T-cell (primary cell): Measurements from ENCODE around the gene CHD9NB. TPM values are rescaled to one million over a fixed set of nuclear protein-coding genes. Genes with fewer than 3 reads are reported as not detected.
"Not testable (repeated sequence)": the region's sequence is repeated elsewhere in the genome, so short reads cannot be mapped to it uniquely, and the experiment has no call there.

Experiments used
- ATAC-seq, 4 experiments: fragments of 200-7000 bp in 3 of 4; fragments of 150-1000 bp in 1 of 4; cut with Tn5 transposase; replicated peaks in 1 of 4; 1 replicate in 3 of 4; 2 replicates in 1 of 4; pipeline ENCODE4 v1.10.0; 2021; ENCODE audit warnings: moderate library complexity in 3 of 4, mild to moderate bottlenecking in 2 of 4, moderate number of reproducible peaks in 1 of 4
- CTCF ChIA-PET, 2 donors: fragments of 300-600 bp; sonication (Branson Sonifier 250); formaldehyde crosslinking; loops; one replicate each; lab custom pipeline; 2022; ENCODE audit warnings: antibody characterized with exemption in 2 of 2; lab: Charles Lee
- POLR2A ChIA-PET, 2 donors: fragments of 300-600 bp; sonication (Branson Sonifier 250); formaldehyde crosslinking; loops; one replicate each; lab custom pipeline; 2022; ENCODE audit warnings: antibody characterized with exemption in 2 of 2; lab: Charles Lee
- DNase-seq, 35 experiments: peaks; one replicate each; pipeline versions ENCODE4 v3.0.0 to v3.0.0-alpha.2; 2013 to 2023
- H3K27ac ChIP-seq: one replicate; pipeline ENCODE4 v1.5.1; 2013; ENCODE audit warnings: low read length
- H3K27me3 ChIP-seq, 2 experiments: replicated peaks in 1 of 2; 1 replicate in 1 of 2; 2 replicates in 1 of 2; pipeline versions ENCODE4 v1.6.1 to v1.7.0; 2013; ENCODE audit warnings: low read length in 1 of 2, mixed read lengths in 1 of 2; ENCODE audit not compliant: control insufficient read depth in 2 of 2, insufficient read depth in 2 of 2; ENCODE audit errors: extremely low read depth in 1 of 2
- H3K36me3 ChIP-seq, 2 donors: 1 replicate in 1 of 2; 2 replicates in 1 of 2; pipeline versions ENCODE4 v1.6.1 to v1.7.0; 2013; ENCODE audit warnings: low read length in 1 of 2; ENCODE audit not compliant: control insufficient read depth in 2 of 2, insufficient read depth in 1 of 2; ENCODE audit errors: extremely low read depth in 1 of 2
- H3K4me1 ChIP-seq, 2 experiments: 1 replicate in 1 of 2; 2 replicates in 1 of 2; pipeline versions ENCODE4 v1.6.1 to v1.7.0; 2013; ENCODE audit warnings: low read length in 2 of 2, mixed read lengths in 1 of 2; ENCODE audit not compliant: insufficient read depth in 2 of 2, control insufficient read depth in 1 of 2; ENCODE audit errors: extremely low read depth in 1 of 2
- H3K4me3 ChIP-seq, 2 donors: 1 replicate in 1 of 2; 2 replicates in 1 of 2; pipeline versions ENCODE4 v1.5.1 to v1.7.0; 2013; ENCODE audit warnings: mild to moderate bottlenecking in 2 of 2, low read length in 1 of 2, moderate library complexity in 1 of 2; ENCODE audit not compliant: control insufficient read depth in 1 of 2; ENCODE audit errors: extremely low read depth in 1 of 2
- H3K9me3 ChIP-seq: 2 replicates; pipeline ENCODE4 v1.7.0; 2013
- H3K27ac Mint-ChIP-seq, 2 donors: one replicate each; pipeline ENCODE4 v1.8.0; 2020 to 2021; ENCODE audit warnings: mild to moderate bottlenecking in 2 of 2, mixed read lengths in 2 of 2
- H3K27me3 Mint-ChIP-seq, 2 donors: one replicate each; pipeline ENCODE4 v1.8.0; 2021 to 2022; ENCODE audit warnings: mixed read lengths in 2 of 2
- H3K36me3 Mint-ChIP-seq: one replicate; pipeline ENCODE4 v1.8.0; 2021; ENCODE audit warnings: mixed read lengths
- H3K4me1 Mint-ChIP-seq, 3 donors: one replicate each; pipeline ENCODE4 v1.8.0; 2020 to 2022; ENCODE audit warnings: mixed read lengths in 3 of 3, mild to moderate bottlenecking in 1 of 3
- H3K4me3 Mint-ChIP-seq, 3 donors: one replicate each; pipeline ENCODE4 v1.8.0; 2020 to 2022; ENCODE audit warnings: mild to moderate bottlenecking in 3 of 3, mixed read lengths in 3 of 3, moderate library complexity in 3 of 3
- H3K9me3 Mint-ChIP-seq, 3 donors: one replicate each; pipeline ENCODE4 v1.8.0; 2020 to 2022; ENCODE audit warnings: mixed read lengths in 3 of 3
- WGBS: methylation state at CpG from one replicate; pipeline ENCODE4 v1.1.5; 2013; ENCODE audit warnings: missing lambda C conversion rate; ENCODE audit not compliant: insufficient coverage; 5-methylcytosine and 5-hydroxymethylcytosine counted together
- total RNA-seq, 35 experiments: library from RNA in 6 of 35; stranded (reverse) in 6 of 35; fragments of 120-200 nt in 1 of 35; gene quantifications; one replicate each; pipeline versions ENCODE4 v1.2.1 to v1.2.4 and lab custom pipeline; 2013 to 2026

The CHD9NB gene
- total RNA-seq, 5 donors from 2014 or later (not counting 1 experiment from before 2014, with no cell fraction given): not detected

GRCh38 chr16:53080345-53081031 lies 27.8 kb upstream of the CHD9NB start:
- H3K4me3 Mint-ChIP-seq: no peak overlapping the region
- WGBS: 17% methylated on average over 1 of the region's 8 CpGs
- Histone ChIP-seq H3K9me3 (no peaks in the 10 kb centered on the region), H3K27me3 (no peaks in the 10 kb centered on the region), H3K27ac (no peak overlapping the region), H3K4me3 (no peak overlapping the region), H3K4me1 (no peaks in the 10 kb centered on the region), H3K36me3 (no peaks in the 10 kb centered on the region)
- H3K27me3 Mint-ChIP-seq: peaks cover 0 to 4% of the 10 kb centered on the region in 2 donors
- H3K4me1 Mint-ChIP-seq: no peaks in the 10 kb centered on the region
- H3K36me3 Mint-ChIP-seq: peaks cover 7% of the 10 kb centered on the region
- H3K27ac Mint-ChIP-seq: no peak overlapping the region
- no peak for ATAC-seq
- POLR2A ChIA-PET: no interaction called here
- CTCF ChIA-PET: no interaction called here
- no peak for DNase-seq
- H3K9me3 Mint-ChIP-seq: no peaks in the 10 kb centered on the region

GRCh38 chr16:53078765-53079485 lies 26.2 kb upstream of the CHD9NB start:
- H3K4me1 Mint-ChIP-seq: no peaks in the 10 kb centered on the region
- H3K4me1 ChIP-seq: no peaks in the 10 kb centered on the region
- H3K4me3 ChIP-seq: no peak overlapping the region
- no peak overlapping the region for H3K27ac Mint-ChIP-seq
- H3K27me3 Mint-ChIP-seq: peaks cover 0 to 4% of the 10 kb centered on the region in 2 donors
- no peak for ATAC-seq
- no peak overlapping the region for H3K27ac ChIP-seq
- POLR2A ChIA-PET: no interaction called here
- WGBS: 100% methylated on average over 1 of the region's 6 CpGs
- H3K27me3 ChIP-seq: no peaks in the 10 kb centered on the region
- H3K36me3 ChIP-seq: no peaks in the 10 kb centered on the region
- CTCF ChIA-PET: no interaction called here
- H3K36me3 Mint-ChIP-seq: peaks cover 9% of the 10 kb centered on the region
- no peak overlapping the region for H3K4me3 Mint-ChIP-seq
- no peak for DNase-seq
- no peaks in the 10 kb centered on the region for H3K9me3 ChIP-seq
- peaks cover 0 to 3% (median 0%) of the 10 kb centered on the region in 3 donors for H3K9me3 Mint-ChIP-seq

- peaks cover 0 to 5% (median 0%) of the 10 kb centered on the region in 3 donors for H3K9me3 Mint-ChIP-seq
- DNase-seq: no peak
- Histone ChIP-seq H3K36me3 (no peaks in the 10 kb centered on the region), H3K4me3 (no peak overlapping the region), H3K9me3 (no peaks in the 10 kb centered on the region), H3K27me3 (no peaks in the 10 kb centered on the region), H3K27ac (no peak overlapping the region), H3K4me1 (no peaks in the 10 kb centered on the region)
- H3K4me3 Mint-ChIP-seq: no peak overlapping the region
- ATAC-seq: no peak
- no peaks in the 10 kb centered on the region for H3K4me1 Mint-ChIP-seq
- H3K27me3 Mint-ChIP-seq: peaks cover 0 to 4% of the 10 kb centered on the region in 2 donors
- H3K36me3 Mint-ChIP-seq: peaks cover 12% of the 10 kb centered on the region
- WGBS: no CpG with 5 or more reads among the region's 2 CpGs
- no peak overlapping the region for H3K27ac Mint-ChIP-seq
- ChIA-PET POLR2A (no interaction called here), CTCF (no interaction called here)
Measured at GRCh38 chr16:53078247-53078646, 25.6 kb upstream of the CHD9NB start.

GRCh38 chr16:53075461-53075860 lies 22.8 kb upstream of the CHD9NB start:
- POLR2A ChIA-PET, H3K4me1 ChIP-seq, CTCF ChIA-PET, H3K4me3 Mint-ChIP-seq, H3K9me3 Mint-ChIP-seq, H3K36me3 ChIP-seq, DNase-seq, ATAC-seq, H3K9me3 ChIP-seq, H3K27me3 Mint-ChIP-seq, H3K27me3 ChIP-seq, H3K27ac ChIP-seq, H3K27ac Mint-ChIP-seq, H3K4me3 ChIP-seq: not testable (repeated sequence)
- no CpG with 5 or more reads among the region's 7 CpGs for WGBS
- H3K36me3 Mint-ChIP-seq: peaks cover 12% of the 10 kb centered on the region
- peaks cover 7 to 12% (median 8%) of the 10 kb centered on the region in 3 donors for H3K4me1 Mint-ChIP-seq

- ATAC-seq, H3K27ac ChIP-seq, H3K27me3 ChIP-seq, H3K9me3 Mint-ChIP-seq, H3K4me1 ChIP-seq, CTCF ChIA-PET, POLR2A ChIA-PET, DNase-seq, H3K27ac Mint-ChIP-seq, H3K9me3 ChIP-seq, H3K36me3 ChIP-seq, H3K4me3 Mint-ChIP-seq, H3K27me3 Mint-ChIP-seq, H3K4me3 ChIP-seq: not testable (repeated sequence)
- WGBS: 76% methylated on average over 3 of the region's 3 CpGs
- Mint-ChIP-seq H3K36me3 (peaks cover 12% of the 10 kb centered on the region), H3K4me1 (peaks cover 17 to 22% (median 18%) of the 10 kb centered on the region in 3 donors)
Measured at GRCh38 chr16:53074296-53074695, 21.6 kb upstream of the CHD9NB start.

- peaks cover 9% of the 10 kb centered on the region for H3K36me3 Mint-ChIP-seq
- Histone ChIP-seq H3K4me1 (peaks cover 5 to 13% of the 10 kb centered on the region in 2 experiments), H3K4me3 (no peak overlapping the region), H3K27ac (no peak overlapping the region), H3K9me3 (no peaks in the 10 kb centered on the region), H3K36me3 (no peaks in the 10 kb centered on the region), H3K27me3 (no peaks in the 10 kb centered on the region)
- DNase-seq: no peak
- ChIA-PET POLR2A (interaction anchor here in 1 of 2 donors (0.7 kb wide), 1 partner anchor 71 kb away, joined by 12 read pairs; no protein-coding TSS in a partner anchor), CTCF (no interaction called here)
- 100% methylated on average over 1 of the region's 6 CpGs for WGBS
- peaks cover 26 to 32% (median 27%) of the 10 kb centered on the region in 3 donors for H3K4me1 Mint-ChIP-seq
- no peak overlapping the region for H3K4me3 Mint-ChIP-seq
- ATAC-seq: no peak
- no peak overlapping the region for H3K27ac Mint-ChIP-seq
- H3K27me3 Mint-ChIP-seq: no peaks in the 10 kb centered on the region
- H3K9me3 Mint-ChIP-seq: peaks cover 0 to 5% (median 0%) of the 10 kb centered on the region in 3 donors
Measured at GRCh38 chr16:53073022-53073421, 20.3 kb upstream of the CHD9NB start.
